ENCODE data around the gene ANAPC2.

DNA sequence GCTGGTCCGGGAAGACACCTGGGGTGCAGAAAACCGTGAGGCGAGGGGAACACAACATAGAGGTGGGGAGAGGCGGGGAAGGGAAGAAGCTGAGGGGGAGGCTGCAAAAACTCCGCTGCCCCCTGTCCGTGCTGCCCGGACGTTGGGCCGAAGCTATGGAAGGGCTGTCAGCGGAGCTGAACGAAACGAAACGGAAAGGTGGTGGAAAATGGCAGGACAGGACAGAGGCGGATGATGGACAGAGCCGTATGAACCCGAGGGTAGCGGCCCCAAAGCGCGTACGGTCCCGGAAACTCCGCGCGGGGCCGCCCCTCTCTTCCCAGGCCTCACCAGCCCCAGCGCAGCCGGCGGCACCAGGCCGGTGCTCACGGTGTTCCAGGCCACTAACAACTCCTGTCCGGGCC is 272 bp downstream of the ANAPC2 start:
- TF ChIP-seq, protein P1, sequence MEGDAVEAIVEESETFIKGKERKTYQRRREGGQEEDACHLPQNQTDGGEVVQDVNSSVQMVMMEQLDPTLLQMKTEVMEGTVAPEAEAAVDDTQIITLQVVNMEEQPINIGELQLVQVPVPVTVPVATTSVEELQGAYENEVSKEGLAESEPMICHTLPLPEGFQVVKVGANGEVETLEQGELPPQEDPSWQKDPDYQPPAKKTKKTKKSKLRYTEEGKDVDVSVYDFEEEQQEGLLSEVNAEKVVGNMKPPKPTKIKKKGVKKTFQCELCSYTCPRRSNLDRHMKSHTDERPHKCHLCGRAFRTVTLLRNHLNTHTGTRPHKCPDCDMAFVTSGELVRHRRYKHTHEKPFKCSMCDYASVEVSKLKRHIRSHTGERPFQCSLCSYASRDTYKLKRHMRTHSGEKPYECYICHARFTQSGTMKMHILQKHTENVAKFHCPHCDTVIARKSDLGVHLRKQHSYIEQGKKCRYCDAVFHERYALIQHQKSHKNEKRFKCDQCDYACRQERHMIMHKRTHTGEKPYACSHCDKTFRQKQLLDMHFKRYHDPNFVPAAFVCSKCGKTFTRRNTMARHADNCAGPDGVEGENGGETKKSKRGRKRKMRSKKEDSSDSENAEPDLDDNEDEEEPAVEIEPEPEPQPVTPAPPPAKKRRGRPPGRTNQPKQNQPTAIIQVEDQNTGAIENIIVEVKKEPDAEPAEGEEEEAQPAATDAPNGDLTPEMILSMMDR (conservative IDR thresholded peaks at IDR 0.05): no peak
- no peak for TF ChIP-seq EZH2 (IDR thresholded peaks at IDR 0.05; ENCODE audit: low read depth)

Data from PC-9 (cell line).